Lower lobe of right lung (tissue), 2 donors: Measurements from ENCODE around the gene ZAP70. TPM values are rescaled to one million over a fixed set of nuclear protein-coding genes. Genes with fewer than 3 reads are reported as not detected.

Source experiments
- ATAC-seq, 2 donors: fragments of 200-7000 bp; cut with Tn5 transposase; one replicate each; pipeline ENCODE4 v1.9.1; 2020 to 2022; ENCODE audit warnings: mild to moderate bottlenecking in 2 of 2, moderate library complexity in 2 of 2
- DNase-seq: peaks from one replicate; pipeline ENCODE4 v3.0.0-alpha.2; 2020
- H3K27ac ChIP-seq: fragments of 200-600 bp; one replicate; pipeline ENCODE4 v1.8.0; 2022
- H3K27me3 ChIP-seq: fragments of 200-600 bp; one replicate; pipeline ENCODE4 v1.8.0; 2022; ENCODE audit warnings: low read depth
- H3K36me3 ChIP-seq: fragments of 200-600 bp; one replicate; pipeline ENCODE4 v1.8.0; 2022; ENCODE audit warnings: mild to moderate bottlenecking
- H3K4me1 ChIP-seq: fragments of 200-600 bp; one replicate; pipeline ENCODE4 v1.8.0; 2022
- H3K4me3 ChIP-seq: fragments of 200-600 bp; one replicate; pipeline ENCODE4 v1.8.0; 2022; ENCODE audit warnings: mild to moderate bottlenecking
- H3K9me3 ChIP-seq: fragments of 200-600 bp; one replicate; pipeline ENCODE4 v1.8.0; 2022
- CTCF ChIP-seq: fragments of 200-600 bp; IDR thresholded peaks from one replicate; pipeline ENCODE4 v1.8.0; 2022; ENCODE audit warnings: antibody characterized with exemption, mild to moderate bottlenecking
- intact Hi-C: fragments of 100-400 bp; cut with DNase I; formaldehyde crosslinking; loops from one replicate; pipeline ENCODE4 v1.11.0; 2022
- total RNA-seq: library from RNA; stranded (reverse); fragmentation: NEBNext Ultra II Directional; extraction: Animal tissue kit (Norgen Biotek cat#: 25700); gene quantifications from one replicate; pipeline ENCODE4 v1.2.1, GENCODE V29; 2021
- donor health status: DM: no; HTN: yes; CAD: no; lungs with severe emphysema.

The ZAP70 gene
- total RNA-seq, 1 donor from 2014 or later: 8.8 TPM

- Histone ChIP-seq H3K27ac (no peak overlapping the region), H3K9me3 (no peaks in the 10 kb centered on the region), H3K36me3 (peaks cover 55% of the 10 kb centered on the region), H3K4me3 (no peak overlapping the region), H3K27me3 (no peaks in the 10 kb centered on the region), H3K4me1 (no peaks in the 10 kb centered on the region)
- DNase-seq (no peak), ATAC-seq (no peak)
- no peak for TF ChIP-seq CTCF
- intact Hi-C loops: no loop called here
These were observed 53.2 kb downstream of the ZAP70 start for GRCh38 chr2:97766567-97766966.

- no peaks in the 10 kb centered on the region for H3K27me3 ChIP-seq
- no peaks in the 10 kb centered on the region for H3K4me1 ChIP-seq
- no peak overlapping the region for H3K4me3 ChIP-seq
- H3K9me3 ChIP-seq: no peaks in the 10 kb centered on the region
- DNase-seq (no peak), ATAC-seq (no peak)
- H3K27ac ChIP-seq: no peak overlapping the region
- intact Hi-C loops: no loop called here
- no peak for TF ChIP-seq CTCF
- peaks cover 55% of the 10 kb centered on the region for H3K36me3 ChIP-seq
These were observed 55.9 kb downstream of the ZAP70 start for GRCh38 chr2:97769308-97769707.

GRCh38 chr2:97769711-97770110 is 56.3 kb downstream of the ZAP70 start:
- intact Hi-C loops: no loop called here
- Histone ChIP-seq H3K27me3 (no peaks in the 10 kb centered on the region), H3K4me1 (no peaks in the 10 kb centered on the region), H3K27ac (no peak overlapping the region), H3K9me3 (no peaks in the 10 kb centered on the region), H3K36me3 (peaks cover 55% of the 10 kb centered on the region), H3K4me3 (no peak overlapping the region)
- ATAC-seq: no peak
- no peak for DNase-seq
- no peak for TF ChIP-seq CTCF

GRCh38 chr2:97770445-97770844 is 57.1 kb downstream of the ZAP70 start:
- H3K4me1 ChIP-seq: no peaks in the 10 kb centered on the region
- H3K4me3 ChIP-seq: no peak overlapping the region
- no peak overlapping the region for H3K27ac ChIP-seq
- TF ChIP-seq CTCF: no peak
- no peaks in the 10 kb centered on the region for H3K9me3 ChIP-seq
- no peaks in the 10 kb centered on the region for H3K27me3 ChIP-seq
- ATAC-seq (no peak), DNase-seq (no peak)
- intact Hi-C loops: no loop called here
- H3K36me3 ChIP-seq: peaks cover 55% of the 10 kb centered on the region

GRCh38 chr2:97774425-97774824 is 61.0 kb downstream of the ZAP70 start:
- intact Hi-C loops: no loop called here

More at GRCh38 chr2:97774425-97774824, 61.0 kb downstream of the ZAP70 start:
- DNase-seq: no peak
- no peaks in the 10 kb centered on the region for H3K27me3 ChIP-seq
- H3K27ac ChIP-seq: no peak overlapping the region
- no peaks in the 10 kb centered on the region for H3K4me1 ChIP-seq
- TF ChIP-seq CTCF: no peak
- no peak overlapping the region for H3K4me3 ChIP-seq
- peak in 1 of 2 donors; percentile 17 for ATAC-seq
- H3K9me3 ChIP-seq: no peaks in the 10 kb centered on the region
- peaks cover 63% of the 10 kb centered on the region for H3K36me3 ChIP-seq
